Kidney (tissue), 14 donors: ENCODE results near the gene CEP164. TPM values are rescaled to one million over a fixed set of nuclear protein-coding genes. Genes with fewer than 3 reads are reported as not detected.
"Not testable (repeated sequence)": the region's sequence is repeated elsewhere in the genome, so short reads cannot be mapped to it uniquely, and the experiment has no call there.

Experiments
- DNase-seq, 5 donors: peaks; one replicate each; pipeline ENCODE4 v3.0.0-alpha.2; 2013 to 2020
- FAIRE-seq: peaks from 2 replicates; lab custom pipeline; 2012; peaks lifted over from hg19 to GRCh38; lab: Jason Lieb, UNC
- H3K27ac ChIP-seq, 2 donors: one replicate each; pipeline ENCODE4 v1.7.0; 2013; ENCODE audit warnings: low read depth in 2 of 2, low read length in 2 of 2, inconsistent platforms in 1 of 2
- H3K27me3 ChIP-seq: one replicate; pipeline ENCODE4 v1.7.1; 2013; ENCODE audit warnings: low read length, inconsistent platforms; ENCODE audit not compliant: control insufficient read depth, insufficient read depth
- H3K36me3 ChIP-seq, 3 donors: one replicate each; pipeline versions ENCODE4 v1.7.0 to v1.7.1; 2013; ENCODE audit warnings: low read length in 3 of 3, control low read depth in 1 of 3, inconsistent platforms in 1 of 3; ENCODE audit not compliant: insufficient read depth in 3 of 3, control insufficient read depth in 2 of 3
- H3K4me1 ChIP-seq, 3 donors: one replicate each; pipeline versions ENCODE4 v1.7.0 to v1.7.1; 2013; ENCODE audit warnings: low read length in 3 of 3, inconsistent platforms in 1 of 3, low read depth in 1 of 3; ENCODE audit not compliant: control insufficient read depth in 2 of 3, insufficient read depth in 2 of 3
- H3K4me3 ChIP-seq, 3 donors: one replicate each; pipeline versions ENCODE4 v1.7.0 to v1.8.1; 2013; ENCODE audit warnings: low read length in 3 of 3, control low read depth in 1 of 3, inconsistent platforms in 1 of 3
- H3K9ac ChIP-seq, 3 donors: one replicate each; pipeline versions ENCODE4 v1.7.0 to v1.7.1; 2013; ENCODE audit warnings: low read length in 3 of 3, control low read depth in 1 of 3, inconsistent platforms in 1 of 3
- H3K9me3 ChIP-seq, 3 donors: one replicate each; pipeline versions ENCODE4 v1.7.0 to v1.7.1; 2013; ENCODE audit warnings: low read length in 3 of 3, control low read depth in 1 of 3, inconsistent platforms in 1 of 3; ENCODE audit not compliant: control insufficient read depth in 2 of 3, insufficient read depth in 1 of 3
- CTCF ChIP-seq: IDR thresholded peaks from 3 replicates; pipeline ENCODE4 v1.5.1; 2012; ENCODE audit warnings: mild to moderate bottlenecking, moderate library complexity, borderline replicate concordance; ENCODE audit not compliant: insufficient read depth; ENCODE audit errors: extremely low read depth
- intact Hi-C: fragments of 100-400 bp; cut with DNase I; formaldehyde crosslinking; loops from one replicate; pipeline ENCODE4 v1.11.1; 2022
- polyA plus RNA-seq: library from polyadenylated mRNA; stranded (reverse); fragments of 350-450 nt; fragmentation: Illumina TruSeq; extraction: RNeasy Lipid Tissue Mini Kit (QIAGEN cat#74804); gene quantifications from one replicate; pipeline ENCODE4 v1.2.3, GENCODE V29; 2014; ENCODE audit warnings: low read depth, low replicate concordance; ENCODE audit not compliant: insufficient read depth
- total RNA-seq: library from RNA; stranded (reverse); fragmentation: NEBNext Ultra II Directional; extraction: Animal tissue kit (Norgen Biotek cat#: 25700); gene quantifications from one replicate; pipeline ENCODE4 v1.2.1, GENCODE V29; 2021
- donor health status: control.
- donor health status: control.
- donor health status: control.
- donor health status: control.
- donor health status: control.
- donor health status: DM: yes; HTN: yes; CAD: no.
- donor health status: Normal renal cell carcinoma (clear cell type).

CEP164 gene
- total and polyA plus RNA-seq, 2 donors from 2014 or later = 7.9 to 30.7 TPM

GRCh38 chr11:117453886-117454563, 126.4 kb downstream of the CEP164 start:
- intact Hi-C loops = no loop called here
- no peak for TF ChIP-seq CTCF
- Histone ChIP-seq H3K27me3 (no peaks in the 10 kb centered on the region), H3K4me3 (no peak overlapping the region), H3K36me3 (no peaks in the 10 kb centered on the region), H3K9me3 (peaks cover 0 to 11% (median 0%) of the 10 kb centered on the region in 3 donors), H3K4me1 (no peaks in the 10 kb centered on the region), H3K27ac (no peak overlapping the region), H3K9ac (no peak overlapping the region)
- FAIRE-seq (no peak), DNase-seq (no peak)

DNA sequence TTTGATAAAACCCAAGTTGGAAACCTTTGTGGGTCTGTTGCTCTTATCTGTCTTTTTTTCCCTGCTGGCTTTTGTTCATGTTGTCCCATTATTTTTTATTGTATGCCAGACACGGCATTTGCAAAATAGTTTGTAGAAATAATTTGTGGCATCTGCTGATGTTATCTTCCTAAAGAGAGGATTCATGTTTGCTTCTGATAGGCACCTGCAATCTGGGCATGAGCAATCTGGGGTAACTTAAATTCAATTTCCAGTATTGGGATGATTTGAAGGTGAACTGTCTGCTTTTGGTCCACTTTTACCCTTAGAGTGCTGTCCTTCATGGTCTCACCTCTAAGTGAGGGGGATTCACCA, 126.9 kb downstream of the CEP164 start:
- Histone ChIP-seq H3K4me1 (no peaks in the 10 kb centered on the region), H3K4me3 (no peak overlapping the region), H3K9ac (no peak overlapping the region), H3K9me3 (peaks cover 0 to 11% (median 0%) of the 10 kb centered on the region in 3 donors), H3K27ac (no peak overlapping the region), H3K36me3 (no peaks in the 10 kb centered on the region), H3K27me3 (no peaks in the 10 kb centered on the region)
- intact Hi-C loops = no loop called here
- no peak for TF ChIP-seq CTCF
- FAIRE-seq = no peak
- no peak for DNase-seq

DNA sequence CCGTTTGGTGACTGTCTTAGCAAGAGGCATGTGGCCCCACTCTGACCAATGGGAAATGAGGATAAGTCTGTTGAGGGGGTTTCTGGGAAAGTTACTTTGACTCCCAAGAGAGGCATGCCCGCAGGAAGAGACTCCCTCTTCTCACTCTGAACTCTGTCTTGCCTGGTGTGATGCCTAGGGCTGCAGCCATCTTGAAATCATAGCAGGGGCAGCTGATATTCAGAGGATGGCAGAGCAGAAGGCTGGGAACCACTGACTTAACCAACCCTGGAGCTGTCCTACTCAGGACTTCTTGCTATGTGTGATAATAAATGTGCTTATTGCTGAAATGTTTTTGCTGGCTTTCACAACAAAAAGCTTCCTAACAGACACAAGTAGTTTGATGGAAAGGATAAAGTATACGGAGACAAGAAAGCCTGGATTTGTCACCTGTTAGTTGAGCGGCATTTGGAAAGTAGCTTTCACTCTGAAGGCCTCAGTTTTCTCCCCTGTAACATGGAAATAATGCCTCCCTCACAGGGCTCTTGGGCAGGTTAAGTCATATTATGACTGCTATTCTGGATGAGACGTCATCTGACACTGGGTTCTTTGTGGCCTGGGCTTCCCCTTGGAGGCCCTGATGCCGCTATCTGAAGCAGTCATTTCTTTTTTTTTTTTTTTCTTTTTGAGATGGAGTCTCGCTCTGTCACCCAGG, 128.5 kb downstream of the CEP164 start:
- Histone ChIP-seq H3K27me3 (no peaks in the 10 kb centered on the region), H3K4me1 (no peaks in the 10 kb centered on the region), H3K9me3 (peaks cover 0 to 11% (median 0%) of the 10 kb centered on the region in 3 donors), H3K27ac (no peak overlapping the region), H3K4me3 (no peak overlapping the region), H3K36me3 (no peaks in the 10 kb centered on the region), H3K9ac (no peak overlapping the region)
- intact Hi-C loops = no loop called here
- no peak for TF ChIP-seq CTCF
- no peak for DNase-seq
- FAIRE-seq = no peak

DNA sequence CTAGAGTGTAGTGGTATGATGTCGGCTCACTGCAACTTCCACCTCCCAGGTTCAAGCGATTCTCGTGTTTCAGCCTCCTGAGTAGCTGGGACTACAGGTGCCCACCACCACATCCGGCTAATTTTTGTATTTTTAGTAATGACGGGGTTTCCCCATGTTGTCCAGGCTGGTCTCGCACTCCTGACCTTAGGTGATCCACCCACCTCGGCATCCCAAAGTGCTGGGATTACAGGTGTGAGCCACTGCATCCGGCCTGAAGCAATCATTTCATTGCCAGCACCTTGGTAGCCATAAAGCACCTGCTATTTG, 129.0 kb downstream of the CEP164 start:
- H3K27ac ChIP-seq, DNase-seq, H3K4me3 ChIP-seq, FAIRE-seq, H3K9ac ChIP-seq, intact Hi-C loops, H3K27me3 ChIP-seq, H3K36me3 ChIP-seq, H3K4me1 ChIP-seq: not testable (repeated sequence)
- H3K9me3 ChIP-seq = peaks cover 0 to 11% (median 0%) of the 10 kb centered on the region in 3 donors
